Activated CD4-positive, alpha-beta T cell treated with anti-CD3 and anti-CD28 coated beads for 4 hours (primary cell): ENCODE data around the gene DHX30.
"Not testable (repeated sequence)": the region's sequence is repeated elsewhere in the genome, so short reads cannot be mapped to it uniquely, and the experiment has no call there.

Experiments
- DNase-seq, 2 donors: peaks; one replicate each; pipeline ENCODE4 v3.0.0-alpha.2; 2020

The DHX30 gene

DNA sequence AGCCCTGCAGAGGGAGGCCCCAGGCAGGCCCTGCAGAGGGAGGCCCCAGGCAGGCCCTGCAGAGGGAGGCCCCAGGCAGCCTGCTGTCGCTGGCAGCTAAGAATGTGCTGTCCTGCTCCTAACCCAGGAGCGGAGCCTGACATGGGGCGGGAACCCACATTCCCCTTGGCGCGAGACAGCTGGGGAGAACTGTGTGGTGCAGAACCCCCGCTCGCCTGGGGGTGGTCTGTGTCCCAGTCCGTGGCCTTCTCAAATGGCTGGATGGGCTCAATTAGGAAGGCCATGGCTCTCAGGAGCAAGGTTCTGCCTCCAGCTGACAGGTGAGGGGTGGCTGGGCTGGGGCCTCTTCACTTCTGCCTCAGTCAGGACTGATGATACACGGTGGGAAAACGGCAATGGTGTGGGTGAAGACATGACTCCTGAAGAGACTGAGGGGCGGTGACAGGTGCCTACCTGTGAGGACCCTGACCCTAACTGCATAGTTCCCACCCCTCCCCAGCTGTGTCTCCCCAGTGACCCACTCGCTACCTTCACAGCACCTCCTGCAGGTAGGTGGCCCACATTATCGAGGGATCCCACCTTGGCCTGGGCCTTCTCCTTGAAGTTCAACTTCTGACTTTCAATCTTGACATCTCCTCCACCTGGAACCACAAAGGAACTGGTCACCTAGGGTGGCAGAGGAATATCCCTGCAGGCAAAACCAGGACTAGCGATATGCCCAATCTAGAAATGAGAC is 52.0 kb downstream of the DHX30 start:
- DNase-seq, result no peak

DNA sequence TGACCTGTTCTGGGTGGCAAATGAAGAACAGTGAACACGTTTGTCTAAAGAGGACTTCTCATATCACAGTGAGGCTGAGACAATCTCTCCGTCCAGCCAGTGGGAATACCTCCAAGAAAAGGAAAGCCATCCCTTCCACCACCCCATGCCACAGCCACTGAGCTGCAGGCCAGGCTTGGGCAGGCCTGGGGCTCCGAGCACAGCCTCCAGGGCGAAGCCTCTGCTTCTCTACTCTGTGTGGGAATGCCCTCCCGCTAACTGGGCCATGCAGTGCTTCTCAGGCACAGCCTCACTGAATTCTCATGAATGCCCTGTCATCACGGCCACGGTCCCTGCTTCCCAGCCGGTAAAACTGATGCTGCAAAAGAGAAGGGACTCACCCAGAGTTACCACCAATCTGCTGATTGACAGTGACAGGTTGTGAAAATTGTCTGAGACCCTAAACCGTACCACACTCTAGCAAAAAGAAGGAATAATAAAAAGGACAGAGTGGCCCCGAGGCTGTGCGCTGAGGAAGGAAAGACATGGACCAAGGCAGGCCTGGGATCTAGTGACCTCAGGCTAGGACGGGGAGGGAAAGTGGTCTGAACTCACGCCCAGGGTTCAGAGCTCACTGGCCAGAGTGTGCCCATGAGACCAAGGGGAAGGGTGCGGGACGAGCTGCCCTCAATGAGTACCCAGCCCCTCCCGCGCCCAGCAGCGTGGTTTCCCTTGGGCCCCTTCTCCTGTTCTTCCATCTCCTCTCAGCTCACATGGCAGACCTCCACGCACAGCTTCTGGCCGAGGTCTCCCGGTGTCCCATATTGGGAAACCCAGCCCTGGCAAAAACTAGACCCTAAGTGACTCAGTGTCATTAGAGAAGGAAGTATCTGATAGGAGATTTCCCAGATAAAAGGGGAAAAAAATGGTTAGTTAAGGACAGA is 52.8 kb downstream of the DHX30 start:
- DNase-seq, result no peak

DNA sequence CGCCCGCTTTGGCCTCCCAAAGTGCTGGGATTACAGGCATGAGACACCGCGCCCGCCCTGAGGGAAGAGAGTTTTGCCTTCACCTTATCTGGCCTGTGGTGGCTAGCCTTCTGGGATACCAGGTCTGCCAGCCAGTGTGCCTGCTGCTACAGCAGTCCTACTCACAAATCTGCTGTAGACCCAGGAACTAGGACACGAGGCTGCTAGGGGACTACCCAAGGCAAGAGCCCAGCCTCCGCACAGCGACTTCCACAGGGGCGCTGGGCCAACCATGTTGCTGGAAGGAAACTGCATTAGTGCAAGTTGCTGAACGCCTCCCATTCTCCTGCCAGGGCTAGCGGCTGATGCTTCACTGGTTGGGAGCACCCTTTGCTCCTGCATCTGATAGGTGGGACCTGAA is 53.7 kb downstream of the DHX30 start:
- DNase-seq, result no peak

DNA sequence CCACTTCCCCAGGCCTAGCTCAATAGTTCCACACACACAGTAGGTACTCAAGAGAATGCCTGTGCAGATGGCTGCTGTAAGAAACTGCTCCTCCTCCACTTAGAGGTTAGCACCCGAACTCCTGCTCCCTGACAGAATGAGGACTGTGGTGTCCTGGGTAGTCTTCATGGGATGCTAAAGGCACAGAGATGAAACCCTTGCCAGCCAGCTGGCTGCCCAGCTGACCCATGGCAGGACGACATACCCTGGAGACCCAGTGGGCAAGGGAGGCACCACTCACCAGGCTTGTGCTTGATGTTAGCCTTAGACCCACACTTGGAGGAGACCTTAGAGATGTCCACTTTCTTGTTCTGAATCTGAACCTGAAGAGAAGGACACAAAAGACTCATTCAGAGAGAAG is 54.2 kb downstream of the DHX30 start:
- no peak for DNase-seq

DNA sequence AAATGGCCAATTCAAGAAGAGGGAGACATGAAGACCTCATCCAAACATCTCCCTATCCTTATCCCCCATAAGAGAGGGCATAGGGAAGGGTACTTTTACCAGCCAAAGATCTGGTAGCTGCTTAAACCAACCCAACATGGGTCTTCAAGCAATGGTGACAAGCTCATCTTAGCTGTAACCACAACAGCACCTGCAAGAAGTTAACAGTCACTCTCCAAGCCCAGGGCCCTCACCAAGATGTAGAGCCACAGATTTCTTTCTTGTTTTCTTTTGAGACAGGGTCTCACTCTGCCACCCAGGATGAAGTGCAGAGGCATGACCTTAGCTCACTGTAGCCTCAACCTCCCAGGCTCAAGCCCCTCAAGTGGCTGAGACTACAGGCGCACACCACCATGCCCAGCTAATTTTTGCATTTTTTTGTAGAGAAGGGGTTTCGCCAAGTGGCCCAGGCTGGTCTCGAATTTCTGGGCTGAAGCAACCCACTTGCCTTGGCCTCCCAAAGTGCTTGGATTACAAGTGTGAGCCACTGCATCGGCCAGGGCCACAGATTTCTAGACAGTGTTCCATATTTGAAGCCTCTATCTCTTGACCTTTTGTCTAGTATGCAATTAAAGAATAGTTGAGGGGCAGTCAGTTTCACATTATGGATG is 57.1 kb downstream of the DHX30 start:
- no peak for DNase-seq

DNA sequence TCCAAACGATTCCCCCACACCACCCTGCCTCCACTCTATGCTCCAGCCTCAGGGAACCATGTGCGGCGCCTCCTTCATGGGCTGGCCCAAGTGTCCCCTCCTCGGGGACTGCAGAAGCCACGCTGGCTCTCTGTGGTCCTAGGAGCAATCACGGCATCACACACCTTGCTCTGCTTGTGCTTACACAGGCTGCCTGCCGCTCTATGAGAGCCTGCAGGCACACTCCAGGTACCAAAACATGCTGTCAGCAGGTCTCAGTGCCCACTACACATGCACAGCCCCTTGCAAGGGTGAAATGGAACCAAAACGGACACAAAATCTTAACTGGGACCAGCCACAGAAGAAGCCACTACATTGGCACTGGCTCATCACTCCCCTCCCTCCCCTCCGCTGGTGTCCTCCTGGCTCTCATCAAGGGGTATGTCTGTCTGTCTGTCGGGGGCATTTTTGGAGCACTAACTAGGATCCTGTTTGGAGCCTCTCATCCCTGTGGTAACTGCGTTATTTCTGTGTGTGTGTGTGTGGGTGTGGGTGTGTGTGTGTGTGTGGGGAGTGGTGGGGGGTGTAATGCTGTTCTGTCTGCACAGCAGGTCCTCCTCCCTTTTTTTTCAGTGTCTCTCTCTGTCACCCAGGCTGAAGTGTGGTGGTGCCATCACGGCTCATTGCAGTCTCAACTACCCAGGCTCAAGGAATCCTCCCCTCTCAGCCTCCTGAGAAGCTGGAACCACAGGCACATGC is 60.6 kb downstream of the DHX30 start:
- no peak for DNase-seq

DNA sequence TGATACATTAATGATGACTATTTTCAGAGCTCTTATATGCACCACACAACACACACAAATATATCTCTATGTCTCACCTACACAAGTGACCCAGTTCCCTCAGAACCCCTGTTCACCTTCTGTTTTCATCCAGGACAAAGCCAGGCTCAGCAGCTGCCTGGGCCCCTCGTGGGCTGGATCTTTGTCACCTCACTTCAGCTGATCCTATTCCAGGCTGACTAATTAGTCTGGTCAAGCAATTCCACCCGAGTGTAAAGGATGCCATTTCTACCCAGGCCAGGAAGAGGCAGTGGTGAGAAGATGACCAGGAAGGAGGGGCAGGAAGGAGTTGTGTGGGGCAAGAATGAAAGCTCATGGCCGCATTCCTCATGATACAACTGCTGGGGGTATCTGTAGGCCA is 62.3 kb downstream of the DHX30 start:
- no peak for DNase-seq

DNA sequence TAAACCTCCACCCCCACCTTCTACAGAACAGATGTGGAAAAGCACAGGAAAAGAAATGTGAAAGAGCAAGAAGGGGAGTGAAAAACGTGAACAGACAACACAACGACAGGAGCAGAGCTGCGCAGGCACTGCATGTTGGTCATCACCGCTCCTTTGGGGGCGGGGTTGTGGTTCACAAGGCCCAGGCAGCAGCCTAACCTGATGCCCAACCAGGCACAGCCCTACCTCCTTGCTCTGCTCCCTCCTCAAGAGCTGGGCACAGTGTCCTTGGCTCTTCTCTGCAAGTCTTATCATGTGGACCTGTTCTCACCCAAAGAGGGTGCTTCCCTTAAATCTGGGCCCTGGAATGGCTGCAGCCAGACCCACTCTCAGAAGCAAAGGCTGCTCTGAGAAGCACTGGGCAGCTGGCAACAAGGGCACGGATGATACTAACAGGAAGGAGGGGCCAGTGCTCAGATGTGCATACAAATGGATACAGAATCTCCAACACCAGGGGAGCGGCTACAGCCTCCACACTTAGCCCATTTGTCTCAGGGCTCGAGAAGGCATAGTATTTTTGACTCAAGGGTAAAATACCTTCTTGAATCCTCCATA is 64.6 kb downstream of the DHX30 start:
- DNase-seq, result no peak

DNA sequence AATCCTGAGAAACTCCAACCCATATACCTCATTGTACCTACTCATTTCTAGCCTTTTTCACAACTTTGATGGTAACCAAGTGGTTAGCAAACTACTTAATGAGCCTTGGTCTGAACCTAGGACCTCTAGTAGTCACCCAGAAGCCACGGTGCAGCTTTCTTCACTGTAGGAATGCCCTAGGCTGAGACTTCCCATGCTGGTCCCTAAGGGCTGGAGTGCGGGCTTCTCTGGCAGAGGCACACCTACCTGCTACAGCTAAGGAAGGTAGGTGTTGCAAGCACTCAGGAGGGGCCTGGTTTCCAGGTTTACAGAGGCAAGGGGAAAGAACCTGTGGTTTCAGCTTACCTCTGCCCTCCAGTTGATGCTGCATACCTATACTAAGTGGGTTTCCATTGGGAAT is 65.4 kb downstream of the DHX30 start:
- DNase-seq, result no peak

DNA sequence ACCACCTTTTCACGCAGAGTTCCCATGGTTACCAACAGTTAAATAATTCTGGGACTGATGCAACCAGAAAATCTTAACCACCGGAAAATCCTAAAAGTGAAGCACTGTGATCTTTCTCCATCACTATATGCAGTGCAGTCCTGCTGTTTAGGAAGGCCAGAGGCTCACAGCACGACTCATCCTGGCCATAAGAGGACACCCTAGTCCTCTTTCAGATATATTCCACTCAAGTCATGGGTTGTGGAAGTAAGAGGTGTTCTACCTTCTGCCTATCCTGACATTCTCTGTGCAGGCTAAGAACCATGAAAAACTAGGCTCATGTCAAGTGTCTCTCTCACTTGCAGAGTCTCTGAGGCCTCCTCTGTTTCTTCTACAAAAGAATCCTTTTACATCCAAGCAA is 67.2 kb downstream of the DHX30 start:
- no peak for DNase-seq

DNA sequence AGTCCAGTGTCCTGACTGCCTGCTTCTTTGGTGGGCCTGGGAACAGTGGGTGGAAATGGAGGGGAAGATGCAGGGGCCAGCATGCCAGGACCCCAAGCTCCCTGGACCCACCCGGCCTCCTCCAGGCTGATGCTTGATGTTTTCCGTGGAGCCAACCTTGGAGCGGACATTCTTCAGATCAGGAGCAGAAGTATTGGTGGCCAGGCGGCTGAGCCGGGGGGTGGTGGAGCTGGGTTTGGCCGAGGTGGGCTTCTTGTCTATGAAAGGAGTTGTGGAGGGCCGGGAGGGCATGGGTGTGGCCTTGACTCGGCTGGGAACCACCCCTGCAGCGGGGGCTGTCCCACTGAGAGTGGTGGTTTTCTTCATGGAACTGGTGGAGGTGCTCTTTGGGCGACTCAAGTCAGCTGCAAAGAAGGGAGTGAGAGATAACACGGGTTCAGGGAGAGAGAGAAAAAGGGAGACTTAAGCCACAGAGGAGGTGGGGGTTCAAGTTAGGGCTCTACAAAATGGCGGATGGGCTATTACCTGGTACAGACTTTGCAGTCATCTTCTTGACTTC is 67.8 kb downstream of the DHX30 start:
- no peak for DNase-seq

DNA sequence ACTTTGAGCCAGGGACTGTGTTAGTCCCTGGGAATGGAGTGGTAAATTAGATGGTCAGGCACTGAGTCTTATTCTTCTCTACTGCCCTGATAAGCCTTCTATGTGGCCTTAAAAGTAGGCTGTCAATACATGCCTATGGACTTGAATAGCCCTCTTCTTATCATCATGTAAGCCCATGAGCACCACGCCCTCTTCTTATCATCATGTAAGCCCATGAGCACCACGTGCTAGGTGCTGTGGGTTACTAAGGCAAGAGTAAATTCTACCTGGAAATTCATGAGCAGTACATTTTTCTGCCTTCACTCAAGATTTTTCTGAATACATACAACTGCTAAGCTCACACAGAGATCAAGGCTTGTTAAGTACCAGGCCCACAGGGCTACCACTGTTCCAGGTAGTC is 68.5 kb downstream of the DHX30 start:
- no peak for DNase-seq

DNA sequence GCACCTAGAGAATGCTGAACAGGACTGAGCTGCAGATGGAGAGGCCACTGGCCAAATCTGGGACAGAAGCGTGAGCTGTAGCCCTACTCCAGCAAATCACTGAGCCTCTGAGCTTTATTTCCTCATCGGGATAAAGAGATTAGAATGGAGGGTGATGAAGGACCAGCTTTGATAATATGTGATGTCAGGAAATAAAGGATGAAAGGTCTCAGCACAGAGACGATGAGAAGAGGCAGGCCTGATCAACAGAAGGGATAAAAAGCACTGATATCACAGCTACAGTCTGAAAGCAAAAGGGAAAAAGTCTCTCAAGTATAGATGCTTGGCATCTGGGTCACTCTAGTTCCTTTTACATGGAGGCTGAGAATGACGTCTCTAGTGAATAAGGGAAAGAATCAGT is 70.0 kb downstream of the DHX30 start:
- no peak for DNase-seq

DNA sequence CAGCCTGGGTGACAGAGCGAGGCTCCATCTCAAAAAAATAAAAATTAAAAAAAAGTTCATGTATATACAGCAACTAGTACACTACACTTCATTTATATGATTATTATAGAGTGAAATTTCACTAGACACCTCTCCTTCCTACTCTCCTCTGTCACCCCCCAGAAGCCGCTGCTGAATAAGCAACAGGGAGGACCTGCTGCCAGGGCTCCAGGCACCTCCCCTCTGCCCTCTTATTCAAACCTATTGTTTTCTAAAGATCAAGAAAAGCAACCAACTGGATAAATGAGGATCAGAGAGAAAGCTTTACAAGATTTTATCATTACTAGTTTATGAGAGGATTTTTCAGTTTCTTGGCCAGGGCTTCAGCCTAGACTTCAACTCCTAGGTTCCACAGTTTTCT is 71.5 kb downstream of the DHX30 start:
- DNase-seq, result no peak

DNA sequence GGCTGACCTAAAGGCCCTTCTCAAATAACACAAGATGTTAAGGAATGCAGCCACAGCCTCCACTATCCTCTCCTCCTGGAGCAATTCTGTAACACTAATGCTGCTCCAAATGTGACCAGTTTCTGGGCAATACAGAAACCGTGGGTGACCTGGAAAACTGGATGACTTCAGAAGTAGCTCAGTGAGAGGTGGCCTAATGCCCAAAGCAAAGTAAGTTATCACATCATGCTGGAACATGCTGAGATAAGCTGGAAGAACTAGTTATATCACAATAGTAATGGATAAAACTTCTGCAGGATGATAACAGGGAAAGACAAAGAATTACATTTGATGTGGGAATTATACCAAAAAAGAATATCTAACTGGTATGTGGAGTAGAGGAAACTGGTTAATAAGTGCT is 72.0 kb downstream of the DHX30 start:
- no peak for DNase-seq

DNA sequence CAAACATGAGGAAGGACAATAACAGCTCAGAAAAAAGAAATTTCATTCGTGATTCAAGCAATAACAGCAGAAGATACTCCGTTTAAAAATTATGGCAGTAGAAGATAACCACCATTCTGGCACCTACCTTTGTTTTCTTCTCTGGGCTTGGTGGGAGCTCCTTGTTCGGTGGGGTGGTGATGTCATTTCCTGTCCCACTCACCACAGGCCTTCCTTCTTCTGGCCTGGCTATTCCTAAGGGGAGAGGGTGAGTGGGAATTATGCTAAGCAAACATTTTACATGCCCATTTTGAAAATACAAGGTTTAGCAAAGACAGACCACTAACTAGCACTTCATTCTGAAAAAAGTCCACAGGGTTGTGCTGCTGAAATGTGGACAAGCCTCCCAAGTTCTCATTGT is 74.4 kb downstream of the DHX30 start:
- no peak for DNase-seq

DNA sequence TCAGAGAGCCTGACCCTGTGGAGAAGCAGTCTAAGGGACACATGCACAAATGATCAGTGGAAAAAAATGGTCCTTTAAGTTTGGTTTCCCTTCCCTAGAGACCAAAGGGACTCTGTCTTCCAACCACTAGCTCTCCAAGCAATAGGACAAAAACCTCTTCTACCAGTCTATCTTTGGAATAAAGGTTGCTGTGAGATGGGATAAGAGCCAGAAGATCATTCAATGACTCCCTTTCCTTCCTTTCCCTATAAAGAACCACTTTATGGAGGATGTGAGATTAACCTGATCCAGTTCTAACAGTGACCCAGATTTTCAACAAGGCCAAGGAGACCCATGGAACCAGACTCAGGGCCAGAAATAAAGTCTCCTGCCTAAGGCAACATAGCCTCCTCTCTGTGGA is 74.8 kb downstream of the DHX30 start:
- no peak for DNase-seq

DNA sequence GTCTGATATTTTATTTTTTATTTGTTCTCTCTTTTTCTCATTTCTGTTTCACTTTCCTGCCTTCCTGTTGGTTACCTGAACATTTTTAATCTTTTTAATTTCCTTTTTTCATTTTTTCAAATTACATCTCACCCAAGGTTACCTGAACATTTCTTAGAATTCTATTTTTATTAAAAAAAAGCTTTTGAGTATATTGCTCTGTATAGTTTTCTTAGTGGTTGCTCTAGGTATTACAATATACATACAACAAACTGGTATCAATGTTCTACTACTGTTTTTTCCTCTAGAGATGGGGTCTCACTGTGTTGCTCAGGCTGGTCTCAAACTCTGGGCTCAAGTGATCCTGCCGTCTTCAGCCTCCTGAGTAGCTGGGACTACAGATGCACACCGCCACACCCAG is 79.4 kb downstream of the DHX30 start:
- DNase-seq, result no peak

DNA sequence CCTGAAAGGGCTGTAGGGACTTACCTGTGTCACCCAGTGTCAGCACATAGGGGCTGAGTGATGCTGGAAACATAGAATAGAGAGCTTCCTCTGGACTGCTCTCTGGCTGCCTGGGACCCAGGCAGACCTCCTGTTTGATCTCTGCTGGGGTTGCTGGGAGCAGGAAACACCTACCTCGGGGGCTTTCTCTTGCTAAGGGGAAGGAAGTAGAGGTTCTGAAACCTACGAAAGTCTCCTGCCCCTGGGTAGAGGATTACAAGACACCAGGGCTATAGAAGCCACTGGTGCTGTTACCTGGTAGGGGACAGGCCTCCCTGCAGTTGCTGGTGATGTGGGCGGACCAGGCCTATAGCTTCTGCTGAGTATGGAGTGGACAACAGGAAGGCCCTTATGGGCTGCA is 81.7 kb downstream of the DHX30 start:
- DNase-seq, result no peak

DNA sequence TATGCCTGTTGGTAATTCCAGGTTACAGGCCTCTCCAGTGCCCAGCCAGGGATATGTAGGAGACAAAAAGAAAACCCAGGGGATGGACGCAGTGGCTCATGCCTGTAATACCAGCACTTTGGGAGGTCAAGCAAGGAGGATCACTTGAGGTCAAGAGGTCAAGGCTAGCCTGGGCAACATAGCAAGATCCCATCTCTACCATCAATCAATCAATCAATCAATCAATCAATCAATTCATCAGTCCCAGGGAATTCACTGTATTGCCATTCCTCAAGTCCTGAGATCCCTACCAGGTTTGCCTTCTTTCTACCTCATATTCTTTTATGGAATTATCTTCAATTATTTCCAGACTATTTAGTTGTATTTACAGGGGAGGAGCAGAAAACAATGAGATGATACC is 82.2 kb downstream of the DHX30 start:
- no peak for DNase-seq

DNA sequence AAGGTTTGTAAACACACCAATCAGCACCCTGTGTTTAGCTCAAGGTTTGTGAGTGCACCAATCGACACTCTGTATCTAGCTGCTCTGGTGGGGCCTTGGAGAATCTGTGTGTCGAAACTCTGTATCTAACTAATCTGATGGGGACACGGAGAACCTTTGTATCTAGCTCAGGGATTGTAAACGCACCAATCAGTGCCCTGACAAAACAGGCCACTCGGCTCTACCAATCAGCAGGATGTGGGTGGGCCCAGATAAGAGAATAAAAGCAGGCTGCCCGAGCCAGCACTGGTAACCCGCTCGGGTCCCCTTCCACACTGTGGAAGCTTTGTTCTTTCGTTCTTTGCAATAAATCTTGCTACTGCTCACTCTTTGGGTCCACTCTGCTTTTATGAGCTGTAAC is 85.1 kb downstream of the DHX30 start:
- DNase-seq, result not testable (repeated sequence)

DNA sequence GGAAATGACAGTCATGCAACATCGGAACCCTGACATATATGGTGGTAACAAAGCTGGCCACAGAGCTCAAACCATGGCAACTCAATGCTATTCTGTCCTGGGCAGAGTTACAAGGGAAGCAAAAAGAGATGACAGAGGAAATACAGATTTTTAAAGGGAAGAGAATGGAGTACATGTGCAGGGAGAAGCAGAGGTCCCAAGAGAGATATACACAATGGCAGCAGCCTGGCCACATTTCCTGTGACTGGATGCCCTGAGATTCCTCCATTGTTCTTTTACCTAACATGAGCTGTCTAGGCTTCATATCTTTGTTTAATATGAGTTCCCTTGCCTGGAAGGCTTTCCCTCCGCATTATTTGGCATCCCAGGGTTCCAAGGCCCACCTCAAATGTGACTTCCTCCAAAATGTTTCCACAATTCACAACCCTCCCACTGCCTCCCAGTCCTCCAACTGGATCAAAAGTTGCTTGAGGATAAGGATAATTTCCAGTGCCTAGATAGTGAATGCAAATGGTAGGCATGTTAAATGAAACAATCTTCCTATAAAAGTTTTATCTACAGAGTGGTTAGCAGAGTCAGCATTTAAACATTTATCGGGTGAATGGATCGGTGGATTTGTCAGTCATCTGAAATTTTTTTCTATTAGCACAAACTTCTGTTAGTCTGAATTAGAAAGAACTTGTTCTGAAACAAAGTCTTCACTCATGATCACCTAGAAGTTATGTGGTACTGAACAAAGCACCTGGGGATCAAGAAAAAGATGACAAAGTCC is 86.2 kb downstream of the DHX30 start:
- DNase-seq, result no peak
